D341Med (cell line): ENCODE data around the gene HORMAD2.
"Not testable (repeated sequence)": the region's sequence is repeated elsewhere in the genome, so short reads cannot be mapped to it uniquely, and the experiment has no call there.

Experiments
- DNase-seq: peaks from one replicate; pipeline ENCODE4 v3.0.0; 2012; ENCODE audit warnings: low spot score

HORMAD2 gene

GRCh38 chr22:30191040-30191701 is 110.9 kb downstream of the HORMAD2 start:
- no peak for DNase-seq

GRCh38 chr22:30192427-30192826 is 112.2 kb downstream of the HORMAD2 start:
- no peak for DNase-seq

- no peak for DNase-seq
Measured at GRCh38 chr22:30193031-30193775, 112.9 kb downstream of the HORMAD2 start.

GRCh38 chr22:30195245-30196140 is 115.2 kb downstream of the HORMAD2 start:
- DNase-seq, result no peak

- DNase-seq, result no peak
Measured at GRCh38 chr22:30196141-30196879, 116.0 kb downstream of the HORMAD2 start.

GRCh38 chr22:30196880-30197336 is 116.6 kb downstream of the HORMAD2 start:
- DNase-seq, result no peak

- no peak for DNase-seq
Measured at GRCh38 chr22:30197389-30197788, 117.1 kb downstream of the HORMAD2 start.

GRCh38 chr22:30198152-30198825 is 118.0 kb downstream of the HORMAD2 start:
- DNase-seq, result no peak

GRCh38 chr22:30198921-30199320 is 118.7 kb downstream of the HORMAD2 start:
- DNase-seq, result no peak

- DNase-seq, result not testable (repeated sequence)
Measured at GRCh38 chr22:30200905-30201304, 120.6 kb downstream of the HORMAD2 start.

GRCh38 chr22:30201945-30202344 is 121.7 kb downstream of the HORMAD2 start:
- DNase-seq, result no peak

- DNase-seq, result no peak
Measured at GRCh38 chr22:30202531-30203006, 122.3 kb downstream of the HORMAD2 start.

- no peak for DNase-seq
Measured at GRCh38 chr22:30204015-30204741, 123.9 kb downstream of the HORMAD2 start.

- DNase-seq, result no peak
Measured at GRCh38 chr22:30204742-30205111, 124.5 kb downstream of the HORMAD2 start.

GRCh38 chr22:30205281-30206115 is 125.2 kb downstream of the HORMAD2 start:
- no peak for DNase-seq

- no peak for DNase-seq
Measured at GRCh38 chr22:30206944-30207343, 126.7 kb downstream of the HORMAD2 start.

GRCh38 chr22:30208631-30209603 is 128.7 kb downstream of the HORMAD2 start:
- DNase-seq, result no peak

GRCh38 chr22:30209642-30210041 is 129.4 kb downstream of the HORMAD2 start:
- no peak for DNase-seq
